MM.1S (cell line): ENCODE measurements around the gene ALOX12B.
"Not testable (repeated sequence)": the region's sequence is repeated elsewhere in the genome, so short reads cannot be mapped to it uniquely, and the experiment has no call there.

Experiments
- DNase-seq: peaks from one replicate; pipeline ENCODE4 v3.0.0-alpha.2; 2015
- H2AFZ ChIP-seq: fragments of 300-600 bp; sonication (generic); 2 replicates; pipeline ENCODE4 v1.6.0; 2016; ENCODE audit warnings: antibody characterized with exemption, low read length
- H3F3A ChIP-seq: fragments of 300-600 bp; sonication (generic); 2 replicates; pipeline ENCODE4 v1.6.1; 2016; ENCODE audit warnings: mild to moderate bottlenecking, antibody characterized with exemption, low read length, moderate library complexity, mixed read lengths; ENCODE audit not compliant: insufficient read depth
- H3K27ac ChIP-seq: fragments of 300-600 bp; sonication (generic); 2 replicates; pipeline ENCODE4 v1.5.1; 2016; ENCODE audit warnings: mild to moderate bottlenecking, low read length
- H3K27me3 ChIP-seq: fragments of 300-600 bp; sonication (generic); replicated peaks from 2 replicates; pipeline ENCODE4 v1.6.0; 2016; ENCODE audit warnings: low read length; ENCODE audit not compliant: insufficient read depth
- H3K36me3 ChIP-seq: fragments of 300-600 bp; sonication (generic); replicated peaks from 2 replicates; pipeline ENCODE4 v1.6.1; 2016; ENCODE audit warnings: mild to moderate bottlenecking, low read length, mixed read lengths; ENCODE audit not compliant: insufficient read depth
- H3K4me1 ChIP-seq: fragments of 300-600 bp; sonication (generic); 2 replicates; pipeline ENCODE4 v1.6.1; 2016; ENCODE audit warnings: low read length, mixed read lengths
- H3K4me2 ChIP-seq: fragments of 300-600 bp; sonication (generic); 2 replicates; pipeline ENCODE4 v1.6.0; 2016; ENCODE audit warnings: low read depth, low read length
- H3K4me3 ChIP-seq: fragments of 300-600 bp; sonication (generic); 2 replicates; pipeline ENCODE4 v1.5.1; 2016; ENCODE audit warnings: low read length, mixed read lengths
- H3K79me2 ChIP-seq: fragments of 300-600 bp; sonication (generic); 2 replicates; pipeline ENCODE4 v1.6.1; 2016; ENCODE audit warnings: mixed run types, low read length, mixed read lengths
- H3K9ac ChIP-seq: fragments of 300-600 bp; sonication (generic); 2 replicates; pipeline ENCODE4 v1.6.1; 2016; ENCODE audit warnings: low read length, mixed read lengths
- H3K9me2 ChIP-seq: fragments of 300-600 bp; sonication (generic); replicated peaks from 2 replicates; pipeline ENCODE4 v1.6.1; 2016; ENCODE audit warnings: mild to moderate bottlenecking, low read length, mixed read lengths; ENCODE audit not compliant: insufficient read depth
- H3K9me3 ChIP-seq: fragments of 300-600 bp; sonication (generic); replicated peaks from 2 replicates; pipeline ENCODE4 v1.6.1; 2016; ENCODE audit warnings: mild to moderate bottlenecking, low read length, mixed read lengths; ENCODE audit not compliant: insufficient read depth
- H4K20me1 ChIP-seq: fragments of 300-600 bp; sonication (generic); 2 replicates; pipeline ENCODE4 v1.6.1; 2016; ENCODE audit warnings: mild to moderate bottlenecking, low read length, moderate library complexity, mixed read lengths; ENCODE audit not compliant: insufficient read depth
- EZH2 ChIP-seq: fragments of 300-600 bp; sonication (generic); optimal IDR thresholded peaks from 2 replicates; pipeline ENCODE3; 2017; ENCODE audit warnings: low read depth, mild to moderate bottlenecking, antibody characterized with exemption, low read length, mixed read lengths
- EZH2phosphoT487 ChIP-seq: fragments of 300-600 bp; sonication (generic); IDR thresholded peaks from 2 replicates; pipeline ENCODE4 v1.6.1; 2018; ENCODE audit warnings: antibody characterized with exemption, low read length
- TF ChIP-seq, protein P1 (sequence below): fragments of 300-600 bp; sonication (generic); IDR thresholded peaks from 2 replicates; pipeline ENCODE4 v1.5.1; 2016; ENCODE audit warnings: antibody characterized with exemption, low read length, mixed read lengths

Gene ALOX12B

DNA sequence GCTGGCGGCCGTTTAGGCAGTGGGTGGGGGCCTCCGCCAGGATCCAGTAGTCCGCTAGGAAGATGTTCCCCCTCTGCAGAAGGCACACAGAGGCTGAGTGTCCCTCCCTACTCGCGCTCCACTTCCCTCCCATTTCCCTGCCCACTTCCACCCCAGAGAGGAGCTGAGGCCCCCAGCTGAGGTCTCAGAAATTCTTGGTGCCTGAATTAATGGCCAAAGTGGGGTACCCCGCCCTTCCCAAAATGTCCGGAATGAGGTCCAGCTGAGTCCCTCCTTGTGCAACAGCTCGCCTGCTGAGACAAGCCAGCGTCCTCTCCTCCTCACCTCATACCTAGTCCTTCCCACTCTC lies 22.9 kb upstream of the ALOX12B start:
- Histone ChIP-seq H3K79me2 (no peaks in the 10 kb centered on the region), H3K36me3 (no peaks in the 10 kb centered on the region), H2AFZ (no peak overlapping the region), H3K9ac (no peak overlapping the region), H3K9me3 (no peaks in the 10 kb centered on the region), H3K27ac (no peak overlapping the region), H3K4me1 (no peaks in the 10 kb centered on the region), H3K4me2 (peak overlapping the region; percentile 99; the same call in 1 of the 2 replicates), H3K27me3 (peaks cover 74% of the 10 kb centered on the region), H3K9me2 (no peaks in the 10 kb centered on the region), H3F3A (no peaks in the 10 kb centered on the region; the same call in 1 of the 2 replicates), H4K20me1 (no peaks in the 10 kb centered on the region), H3K4me3 (peak overlapping the region; percentile 67; the same call in 1 of the 2 replicates)
- TF ChIP-seq, protein P1, sequence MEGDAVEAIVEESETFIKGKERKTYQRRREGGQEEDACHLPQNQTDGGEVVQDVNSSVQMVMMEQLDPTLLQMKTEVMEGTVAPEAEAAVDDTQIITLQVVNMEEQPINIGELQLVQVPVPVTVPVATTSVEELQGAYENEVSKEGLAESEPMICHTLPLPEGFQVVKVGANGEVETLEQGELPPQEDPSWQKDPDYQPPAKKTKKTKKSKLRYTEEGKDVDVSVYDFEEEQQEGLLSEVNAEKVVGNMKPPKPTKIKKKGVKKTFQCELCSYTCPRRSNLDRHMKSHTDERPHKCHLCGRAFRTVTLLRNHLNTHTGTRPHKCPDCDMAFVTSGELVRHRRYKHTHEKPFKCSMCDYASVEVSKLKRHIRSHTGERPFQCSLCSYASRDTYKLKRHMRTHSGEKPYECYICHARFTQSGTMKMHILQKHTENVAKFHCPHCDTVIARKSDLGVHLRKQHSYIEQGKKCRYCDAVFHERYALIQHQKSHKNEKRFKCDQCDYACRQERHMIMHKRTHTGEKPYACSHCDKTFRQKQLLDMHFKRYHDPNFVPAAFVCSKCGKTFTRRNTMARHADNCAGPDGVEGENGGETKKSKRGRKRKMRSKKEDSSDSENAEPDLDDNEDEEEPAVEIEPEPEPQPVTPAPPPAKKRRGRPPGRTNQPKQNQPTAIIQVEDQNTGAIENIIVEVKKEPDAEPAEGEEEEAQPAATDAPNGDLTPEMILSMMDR, result no peak; the same call in 1 of the 2 replicates
- TF ChIP-seq EZH2phosphoT487 (no peak), EZH2 (no peak)
- no peak for DNase-seq

DNA sequence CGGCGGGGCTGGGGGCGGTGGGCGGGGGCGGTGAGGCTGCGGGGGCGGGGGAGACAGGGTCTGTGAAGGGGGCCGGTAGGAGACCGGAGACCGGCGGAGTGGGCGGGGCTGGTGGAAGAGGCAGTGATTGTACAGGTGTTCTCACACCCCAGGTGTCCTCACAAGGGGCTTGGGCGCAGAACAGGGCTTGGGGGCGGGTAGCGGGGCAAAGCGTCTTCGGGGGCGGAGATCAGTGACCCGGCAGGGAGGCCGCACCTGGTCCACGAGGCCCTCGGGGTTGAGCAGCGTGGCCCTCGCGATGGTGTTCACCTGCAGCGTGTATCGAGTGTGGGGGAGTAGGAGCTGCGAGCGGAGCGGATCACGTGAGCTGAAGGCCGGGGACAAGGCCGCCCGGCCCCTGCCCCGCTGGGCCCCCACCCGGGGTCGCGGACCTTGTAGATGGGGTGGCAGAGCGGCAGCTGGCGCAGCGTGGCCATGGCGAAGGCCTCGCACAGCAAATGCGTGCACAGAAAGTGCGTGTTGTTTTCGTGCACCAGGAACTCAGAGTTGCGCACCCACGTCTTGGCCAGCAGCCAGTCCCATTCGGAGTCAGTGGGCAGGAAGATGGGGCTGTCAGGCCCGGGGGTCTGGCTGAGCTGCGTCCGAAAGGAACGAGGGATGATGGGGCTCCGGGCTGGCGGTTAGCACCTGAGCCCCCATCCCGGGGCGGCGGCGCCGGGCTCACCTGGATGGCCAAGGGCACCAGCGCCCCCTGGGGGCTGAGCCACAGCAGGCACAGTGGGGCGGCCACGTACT lies 22.3 kb upstream of the ALOX12B start:
- no peaks in the 10 kb centered on the region for H3K9me2 ChIP-seq
- H3K27me3 ChIP-seq, result peaks cover 74% of the 10 kb centered on the region
- no peaks in the 10 kb centered on the region for H3K4me1 ChIP-seq
- TF ChIP-seq, protein P1, result peak; percentile 92
- no peak for TF ChIP-seq EZH2
- H3K9me3 ChIP-seq, result no peaks in the 10 kb centered on the region
- no peaks in the 10 kb centered on the region for H3K79me2 ChIP-seq
- no peaks in the 10 kb centered on the region; the same call in 1 of the 2 replicates for H3F3A ChIP-seq
- no peaks in the 10 kb centered on the region for H3K36me3 ChIP-seq
- DNase-seq, result peak; percentile 72
- H3K4me2 ChIP-seq, result peak overlapping the region; percentile 99
- peak overlapping the region; percentile 83 for H2AFZ ChIP-seq
- no peak overlapping the region for H3K27ac ChIP-seq
- no peaks in the 10 kb centered on the region for H4K20me1 ChIP-seq
- H3K9ac ChIP-seq, result no peak overlapping the region
- H3K4me3 ChIP-seq, result peak overlapping the region; percentile 67

DNA sequence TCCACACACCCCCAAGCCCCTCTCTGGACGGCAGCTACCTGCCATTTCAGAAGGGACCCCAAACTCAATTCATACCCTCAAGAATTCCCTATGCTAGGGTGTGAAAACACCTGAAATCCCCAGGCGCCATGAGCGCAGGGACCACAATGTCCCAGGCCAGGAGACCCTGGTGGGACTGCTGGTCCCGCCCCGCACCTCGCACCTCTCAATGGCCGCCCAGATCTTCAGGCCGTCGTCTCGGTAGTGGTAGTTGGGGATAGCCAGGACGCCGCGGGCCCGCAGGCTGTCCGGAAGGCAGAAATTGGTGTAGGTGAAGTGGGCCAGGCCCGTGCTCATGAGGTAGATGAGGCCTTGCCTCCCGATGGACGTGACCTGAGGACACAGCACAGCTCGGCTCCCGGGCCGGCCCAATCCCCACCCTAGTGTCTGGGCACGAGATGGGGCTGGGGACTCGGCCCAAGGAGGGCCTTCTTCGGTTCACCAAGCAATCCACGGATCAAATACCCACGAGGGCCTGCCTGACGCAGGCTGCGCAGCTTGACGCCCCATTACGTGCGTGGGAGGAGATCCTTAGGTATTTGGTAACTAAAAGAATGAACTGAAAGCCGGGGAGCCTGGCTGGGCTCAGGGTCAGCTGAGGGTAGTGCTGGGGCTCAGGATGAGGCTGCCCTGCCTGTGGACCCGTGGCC lies 21.6 kb upstream of the ALOX12B start:
- no peak overlapping the region for H3K4me3 ChIP-seq
- H3K79me2 ChIP-seq, result no peaks in the 10 kb centered on the region
- H2AFZ ChIP-seq, result no peak overlapping the region
- H3K4me2 ChIP-seq, result no peak overlapping the region
- no peak for DNase-seq
- no peaks in the 10 kb centered on the region; the same call in 1 of the 2 replicates for H3F3A ChIP-seq
- H3K9me2 ChIP-seq, result no peaks in the 10 kb centered on the region
- TF ChIP-seq, protein P1, result no peak
- TF ChIP-seq EZH2 (no peak), EZH2phosphoT487 (no peak)
- H3K4me1 ChIP-seq, result no peaks in the 10 kb centered on the region
- H3K36me3 ChIP-seq, result no peaks in the 10 kb centered on the region
- H4K20me1 ChIP-seq, result no peaks in the 10 kb centered on the region
- no peaks in the 10 kb centered on the region for H3K9me3 ChIP-seq
- no peak overlapping the region for H3K9ac ChIP-seq
- peaks cover 74% of the 10 kb centered on the region for H3K27me3 ChIP-seq
- no peak overlapping the region for H3K27ac ChIP-seq

DNA sequence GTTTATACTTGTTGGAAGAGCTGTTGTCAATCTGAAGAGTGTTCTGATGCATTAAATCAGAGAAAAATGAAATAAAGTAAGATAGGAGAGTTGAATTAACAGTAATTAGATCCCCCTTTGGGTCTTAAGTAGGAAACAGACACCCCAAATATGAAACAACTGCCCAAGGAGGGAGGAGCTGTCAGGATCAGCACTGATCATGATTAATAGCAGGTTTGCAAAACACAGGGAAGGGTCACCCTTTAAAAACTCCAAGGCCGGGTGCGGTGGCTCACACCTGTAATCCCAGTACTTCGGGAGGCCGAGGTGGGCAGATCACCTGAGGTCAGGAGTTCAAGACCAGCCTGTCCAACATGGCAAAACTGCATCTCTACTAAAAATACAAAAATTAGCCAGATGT lies 19.5 kb upstream of the ALOX12B start:
- H3K9ac ChIP-seq, H3K79me2 ChIP-seq, H3K27ac ChIP-seq, H3K9me2 ChIP-seq, H3K4me3 ChIP-seq, H3K4me1 ChIP-seq, H3K9me3 ChIP-seq, H3K36me3 ChIP-seq, H4K20me1 ChIP-seq, DNase-seq, H3F3A ChIP-seq, H3K4me2 ChIP-seq, H2AFZ ChIP-seq: not testable (repeated sequence)
- H3K27me3 ChIP-seq, result peaks cover 70% of the 10 kb centered on the region
